PFSK-1 (cell line): ENCODE data around the gene FAF1.

Source experiments
- FOXP2 ChIP-seq: optimal IDR thresholded peaks from 2 replicates; pipeline ENCODE3; 2011; ENCODE audit warnings: borderline replicate concordance, control low read depth, inconsistent platforms; ENCODE audit not compliant: insufficient read depth; ENCODE audit errors: extremely low read length, extremely low read depth
- POLR2AphosphoS5 ChIP-seq: IDR thresholded peaks from 2 replicates; pipeline ENCODE4 v1.6.1; 2012; ENCODE audit warnings: low read depth, mild to moderate bottlenecking, control low read depth, low read length, moderate library complexity
- REST ChIP-seq, 2 experiments: IDR thresholded peaks; 2 replicates each; pipeline versions ENCODE4 v1.6.1 to v1.8.0; 2011 to 2012; ENCODE audit warnings: low read depth in 2 of 2, low read length in 2 of 2, control low read depth in 1 of 2, inconsistent platforms in 1 of 2, mild to moderate bottlenecking in 1 of 2, moderate library complexity in 1 of 2; ENCODE audit not compliant: insufficient read depth in 1 of 2
- SIN3A ChIP-seq: IDR thresholded peaks from 2 replicates; pipeline ENCODE4 v1.6.1; 2012; ENCODE audit warnings: mild to moderate bottlenecking, low read length, moderate library complexity, borderline replicate concordance; ENCODE audit not compliant: insufficient read depth
- TAF1 ChIP-seq: IDR thresholded peaks from 2 replicates; pipeline ENCODE4 v1.6.1; 2012; ENCODE audit warnings: low read length, control low read depth, borderline replicate concordance; ENCODE audit not compliant: insufficient read depth

The FAF1 gene

GRCh38 chr1:50416553-50417453 is 543.3 kb downstream of the FAF1 start:
- TF ChIP-seq SIN3A (no peak), POLR2AphosphoS5 (no peak), FOXP2 (no peak), TAF1 (no peak)

GRCh38 chr1:50416150-50416527 is 543.9 kb downstream of the FAF1 start:
- no peak for TF ChIP-seq SIN3A
- TF ChIP-seq POLR2AphosphoS5: no peak
- TF ChIP-seq FOXP2: no peak
- no peak for TF ChIP-seq TAF1
- no peak for TF ChIP-seq REST (IDR thresholded peaks at IDR 0.05; ENCODE audit: insufficient read depth in 1 of 2, low read depth in 2 of 2, low read length in 2 of 2)

GRCh38 chr1:50415235-50416149 is 544.6 kb downstream of the FAF1 start:
- no peak for TF ChIP-seq REST (IDR thresholded peaks at IDR 0.05; ENCODE audit: insufficient read depth in 1 of 2, low read depth in 2 of 2, low read length in 2 of 2)
- TF ChIP-seq FOXP2: no peak
- no peak for TF ChIP-seq POLR2AphosphoS5
- TF ChIP-seq SIN3A: no peak

- TF ChIP-seq SIN3A: no peak
- no peak for TF ChIP-seq POLR2AphosphoS5
- no peak for TF ChIP-seq TAF1
- no peak for TF ChIP-seq REST (IDR thresholded peaks at IDR 0.05; ENCODE audit: insufficient read depth in 1 of 2, low read depth in 2 of 2, low read length in 2 of 2)
- TF ChIP-seq FOXP2: no peak
Measured at GRCh38 chr1:50414853-50415234, 545.2 kb downstream of the FAF1 start.

- TF ChIP-seq TAF1 (no peak), POLR2AphosphoS5 (no peak), FOXP2 (no peak), REST (IDR thresholded peaks at IDR 0.05; ENCODE audit: insufficient read depth in 1 of 2, low read depth in 2 of 2, low read length in 2 of 2) (no peak), SIN3A (no peak)
Measured at GRCh38 chr1:50412813-50413476, 547.1 kb downstream of the FAF1 start.
